CD14-positive monocyte (primary cell): Measurements from ENCODE around the gene IL3RA. TPM values are rescaled to one million over a fixed set of nuclear protein-coding genes. Genes with fewer than 3 reads are reported as not detected.
A peak's percentile ranks its signal among the peaks of the same experiment; 100 is the strongest.

ENCODE experiments used
- DNase-seq, 3 donors: peaks; one replicate each; pipeline ENCODE4 v3.0.0-alpha.2; 2011 to 2022
- H2AFZ ChIP-seq: 2 replicates; pipeline ENCODE4 v1.6.0; 2012; ENCODE audit warnings: mild to moderate bottlenecking, low read depth, low read length, inconsistent platforms; ENCODE audit not compliant: insufficient read depth, poor library complexity, severe bottlenecking
- H3K27ac ChIP-seq, 2 donors: 1 replicate in 1 of 2; 2 replicates in 1 of 2; pipeline ENCODE4 v1.5.1; 2012 to 2013; ENCODE audit warnings: low read length in 2 of 2, control low read depth in 1 of 2, inconsistent platforms in 1 of 2, low read depth in 1 of 2, mild to moderate bottlenecking in 1 of 2
- H3K27me3 ChIP-seq, 2 donors: one replicate each; pipeline versions ENCODE4 v1.6.0 to v1.6.1; 2011 to 2013; ENCODE audit warnings: low read length in 2 of 2; ENCODE audit not compliant: control insufficient read depth in 2 of 2, insufficient read depth in 2 of 2
- H3K36me3 ChIP-seq, 2 donors: replicated peaks in 1 of 2; 1 replicate in 1 of 2; 2 replicates in 1 of 2; pipeline versions ENCODE4 v1.5.1 to v1.6.1; 2012 to 2013; ENCODE audit warnings: low read length in 2 of 2, control low read depth in 1 of 2, inconsistent platforms in 1 of 2, mild to moderate bottlenecking in 1 of 2; ENCODE audit not compliant: insufficient read depth in 2 of 2, control insufficient read depth in 1 of 2
- H3K4me1 ChIP-seq, 2 donors: 1 replicate in 1 of 2; 2 replicates in 1 of 2; pipeline versions ENCODE4 v1.5.1 to v1.6.1; 2012 to 2013; ENCODE audit warnings: low read length in 2 of 2, control low read depth in 1 of 2, inconsistent platforms in 1 of 2, mild to moderate bottlenecking in 1 of 2, moderate library complexity in 1 of 2; ENCODE audit not compliant: insufficient read depth in 2 of 2, control insufficient read depth in 1 of 2
- H3K4me2 ChIP-seq: replicated peaks from 2 replicates; pipeline ENCODE3; 2012; ENCODE audit warnings: low read length, moderate library complexity, mild to moderate bottlenecking; ENCODE audit not compliant: poor library complexity, severe bottlenecking; ENCODE audit errors: extremely low read depth
- H3K4me3 ChIP-seq, 3 experiments: fragments of 200-600 bp in 1 of 3; sonication (generic) in 1 of 3; replicated peaks in 1 of 3; 1 replicate in 2 of 3; 2 replicates in 1 of 3; pipeline ENCODE4 v1.5.1; 2011 to 2013; ENCODE audit warnings: low read length in 3 of 3, mild to moderate bottlenecking in 3 of 3, control low read depth in 2 of 3, low read depth in 2 of 3, inconsistent platforms in 1 of 3, moderate library complexity in 1 of 3
- H3K79me2 ChIP-seq: 2 replicates; pipeline ENCODE4 v1.6.0; 2012; ENCODE audit warnings: mild to moderate bottlenecking, control low read depth, inconsistent platforms, low read length, moderate library complexity; ENCODE audit not compliant: insufficient read depth
- H3K9ac ChIP-seq: 2 replicates; pipeline ENCODE4 v1.6.0; 2017; ENCODE audit warnings: low read length, mild to moderate bottlenecking; ENCODE audit not compliant: insufficient read depth, poor library complexity, severe bottlenecking
- H3K9me3 ChIP-seq, 2 donors: replicated peaks in 1 of 2; 1 replicate in 1 of 2; 2 replicates in 1 of 2; pipeline versions ENCODE4 v1.5.1 to v1.6.1; 2012 to 2013; ENCODE audit warnings: low read length in 2 of 2, control low read depth in 1 of 2; ENCODE audit not compliant: control insufficient read depth in 1 of 2, insufficient read depth in 1 of 2
- H4K20me1 ChIP-seq: 2 replicates; pipeline ENCODE4 v1.6.0; 2012; ENCODE audit warnings: mild to moderate bottlenecking, low read length, control low read depth, moderate library complexity; ENCODE audit not compliant: insufficient read depth
- H3K27ac Mint-ChIP-seq, 7 donors: one replicate each; pipeline ENCODE4 v1.8.0; 2020; ENCODE audit warnings: mild to moderate bottlenecking in 7 of 7, mixed read lengths in 7 of 7, moderate library complexity in 6 of 7, inconsistent platforms in 2 of 7
- H3K27me3 Mint-ChIP-seq, 3 donors: one replicate each; pipeline ENCODE4 v1.8.0; 2021 to 2022; ENCODE audit warnings: low read depth in 3 of 3, mild to moderate bottlenecking in 3 of 3, mixed read lengths in 3 of 3, moderate library complexity in 3 of 3, inconsistent platforms in 1 of 3
- H3K36me3 Mint-ChIP-seq, 2 donors: one replicate each; pipeline ENCODE4 v1.8.0; 2020; ENCODE audit warnings: mixed read lengths in 2 of 2, inconsistent platforms in 1 of 2, mild to moderate bottlenecking in 1 of 2
- H3K4me1 Mint-ChIP-seq: one replicate; pipeline ENCODE4 v1.8.0; 2020; ENCODE audit warnings: mild to moderate bottlenecking, mixed read lengths
- H3K4me3 Mint-ChIP-seq, 2 donors: one replicate each; pipeline ENCODE4 v1.8.0; 2020; ENCODE audit warnings: mild to moderate bottlenecking in 2 of 2, mixed read lengths in 2 of 2, moderate library complexity in 1 of 2
- H3K9me3 Mint-ChIP-seq, 7 donors: one replicate each; pipeline ENCODE4 v1.8.0; 2020 to 2022; ENCODE audit warnings: mixed read lengths in 7 of 7, mild to moderate bottlenecking in 6 of 7, moderate library complexity in 6 of 7, inconsistent platforms in 2 of 7
- CTCF ChIP-seq: fragments of 200-600 bp; IDR thresholded peaks from one replicate; pipeline ENCODE4 v1.8.0; 2022; ENCODE audit warnings: antibody characterized with exemption, mild to moderate bottlenecking
- WGBS: methylation state at CpG from one replicate; pipeline ENCODE4 v1.1.5; 2013; ENCODE audit warnings: missing lambda C conversion rate; ENCODE audit not compliant: insufficient coverage; 5-methylcytosine and 5-hydroxymethylcytosine counted together
- intact Hi-C, 2 donors: fragments of 100-400 bp; cut with micrococcal nuclease; formaldehyde crosslinking; loops; one replicate each; pipeline versions ENCODE4 v1.15.0 to v1.15.1; 2023
- polyA plus RNA-seq, 3 donors: library from polyadenylated mRNA; depleted of rRNA in 1 of 3; unstranded in 2 of 3; stranded (reverse) in 1 of 3; fragments of 300-500 nt in 2 of 3; fragments of >200 nt in 1 of 3; fragmentation: Illumina TruSeq in 2 of 3; gene quantifications; 1 replicate in 2 of 3; 2 replicates in 1 of 3; pipeline ENCODE4 v1.2.3, GENCODE V29; 2012 to 2021

IL3RA gene
- polyA plus RNA-seq, 3 donors = 2.9 to 12.0 (median 4.4) TPM

GRCh38 chrX:1393871-1394615 is 57.5 kb downstream of the IL3RA start:
- Mint-ChIP-seq H3K27me3 (no peaks in the 10 kb centered on the region), H3K9me3 (peaks cover 0 to 1% (median 0%) of the 10 kb centered on the region in 7 donors), H3K27ac (peak overlapping the region in 6 of 7 donors; percentile 23 to 93 (median 80)), H3K4me3 (peak overlapping the region; percentile 59 to 90), H3K4me1 (peaks cover 20% of the 10 kb centered on the region), H3K36me3 (peaks cover 35 to 59% of the 10 kb centered on the region in 2 donors)
- Histone ChIP-seq H2AFZ (no peak overlapping the region), H3K79me2 (peaks cover 66% of the 10 kb centered on the region), H3K36me3 (peaks cover 26 to 53% of the 10 kb centered on the region in 2 donors), H3K4me3 (no peak overlapping the region), H3K9me3 (no peaks in the 10 kb centered on the region), H4K20me1 (peaks cover 52% of the 10 kb centered on the region), H3K4me1 (peaks cover 17 to 34% of the 10 kb centered on the region in 2 donors), H3K4me2 (no peak overlapping the region), H3K27ac (no peak overlapping the region), H3K9ac (no peak overlapping the region), H3K27me3 (no peaks in the 10 kb centered on the region)
- TF ChIP-seq CTCF = no peak
- 93% methylated on average over 16 of the region's 16 CpGs for WGBS
- DNase-seq = no peak
- intact Hi-C loops = loop anchor here (2.0 to 10.0 kb wide), 5 partner anchors 58 to 201 kb away; partner anchors contain the start of genes ASMTL (in 2 of the 2) and AKAP17A (in 1 of the 2)

GRCh38 chrX:1394731-1395501 is 58.3 kb downstream of the IL3RA start:
- H3K27ac ChIP-seq = peak overlapping the region in 1 of 2 donors; percentile 20
- peak overlapping the region in 4 of 7 donors; percentile 1 to 72 (median 52) for H3K27ac Mint-ChIP-seq
- H3K4me2 ChIP-seq = no peak overlapping the region
- no peak overlapping the region for H3K9ac ChIP-seq
- peaks cover 19 to 51% of the 10 kb centered on the region in 2 donors for H3K36me3 ChIP-seq
- peaks cover 20% of the 10 kb centered on the region for H3K4me1 Mint-ChIP-seq
- H3K9me3 Mint-ChIP-seq = peaks cover 0 to 1% (median 0%) of the 10 kb centered on the region in 7 donors
- peaks cover 44% of the 10 kb centered on the region for H4K20me1 ChIP-seq
- no peaks in the 10 kb centered on the region for H3K27me3 ChIP-seq
- DNase-seq = no peak
- H3K9me3 ChIP-seq = no peaks in the 10 kb centered on the region
- WGBS = 92% methylated on average over 20 of the region's 22 CpGs
- intact Hi-C loops = loop anchor here (5.0 to 10.0 kb wide), 4 partner anchors 57 to 200 kb away; partner anchors contain the start of genes AKAP17A (in 1 of the 2) and ASMTL (in 1 of the 2)
- H2AFZ ChIP-seq = no peak overlapping the region
- H3K79me2 ChIP-seq = peaks cover 57% of the 10 kb centered on the region
- peaks cover 29 to 58% of the 10 kb centered on the region in 2 donors for H3K36me3 Mint-ChIP-seq
- no peak overlapping the region for H3K4me3 Mint-ChIP-seq
- no peak overlapping the region for H3K4me3 ChIP-seq
- no peaks in the 10 kb centered on the region for H3K27me3 Mint-ChIP-seq
- H3K4me1 ChIP-seq = peaks cover 17 to 31% of the 10 kb centered on the region in 2 donors
- no peak for TF ChIP-seq CTCF
